Lung (tissue), 12 donors: Measurements from ENCODE around the gene TP53BP1. TPM values are rescaled to one million over a fixed set of nuclear protein-coding genes. Genes with fewer than 3 reads are reported as not detected.

ENCODE experiments used
- ATAC-seq: fragments of 200-7000 bp; cut with Tn5 transposase; one replicate; pipeline ENCODE4 v1.9.1; 2020; ENCODE audit warnings: moderate number of reproducible peaks; ENCODE audit not compliant: insufficient read depth, low FRiP score
- DNase-seq, 3 donors: peaks; one replicate each; pipeline ENCODE4 v3.0.0-alpha.2; 2013 to 2017
- H3K27ac ChIP-seq, 2 donors: one replicate each; pipeline ENCODE4 v1.5.1; 2013; ENCODE audit warnings: mild to moderate bottlenecking in 2 of 2, moderate library complexity in 2 of 2, control low read depth in 1 of 2, inconsistent platforms in 1 of 2, low read depth in 1 of 2, low read length in 1 of 2
- H3K27me3 ChIP-seq, 3 donors: one replicate each; pipeline ENCODE4 v1.5.1; 2013; ENCODE audit warnings: low read length in 2 of 3; ENCODE audit not compliant: control insufficient read depth in 3 of 3, insufficient read depth in 3 of 3
- H3K36me3 ChIP-seq, 4 donors: one replicate each; pipeline ENCODE4 v1.5.1; 2013; ENCODE audit warnings: low read length in 4 of 4, mild to moderate bottlenecking in 1 of 4, moderate library complexity in 1 of 4; ENCODE audit not compliant: control insufficient read depth in 4 of 4, insufficient read depth in 4 of 4
- H3K4me1 ChIP-seq, 5 donors: one replicate each; pipeline ENCODE4 v1.5.1; 2013; ENCODE audit warnings: low read length in 5 of 5, mild to moderate bottlenecking in 2 of 5, moderate library complexity in 1 of 5; ENCODE audit not compliant: control insufficient read depth in 5 of 5, insufficient read depth in 5 of 5
- H3K4me3 ChIP-seq: one replicate; pipeline ENCODE4 v1.5.1; 2013; ENCODE audit warnings: mild to moderate bottlenecking, control low read depth, moderate library complexity
- H3K9ac ChIP-seq, 2 donors: one replicate each; pipeline ENCODE4 v1.5.1; 2013; ENCODE audit warnings: low read length in 2 of 2, control low read depth in 1 of 2; ENCODE audit not compliant: insufficient read depth in 1 of 2
- H3K9me3 ChIP-seq, 4 donors: one replicate each; pipeline ENCODE4 v1.5.1; 2013; ENCODE audit warnings: low read length in 3 of 4, mild to moderate bottlenecking in 1 of 4, moderate library complexity in 1 of 4; ENCODE audit not compliant: control insufficient read depth in 4 of 4, insufficient read depth in 3 of 4
- CTCF ChIP-seq: IDR thresholded peaks from 2 replicates; pipeline ENCODE4 v1.5.1; 2012; ENCODE audit warnings: mild to moderate bottlenecking; ENCODE audit errors: control extremely low read depth, extremely low read depth
- WGBS, 2 donors: extraction: QIAGEN DNeasy Blood & Tissue Kit; methylation state at CpG; one replicate each; pipeline ENCODE4 v1.1.7; 2013; 5-methylcytosine and 5-hydroxymethylcytosine counted together
- polyA plus RNA-seq, 2 donors: library from polyadenylated mRNA; stranded (reverse); fragments of 200-250 nt; gene quantifications; one replicate each; pipeline ENCODE4 v1.2.1, GENCODE V29; 2013
- total RNA-seq, 2 donors: library from RNA; depleted of rRNA in 1 of 2; stranded (reverse); fragments of >200 nt in 1 of 2; gene quantifications; one replicate each; pipeline ENCODE4 v1.2.1, GENCODE V29; 2014 to 2021
- donor health status: control.
- donor health status: control.
- donor health status: Bipolar disorder and iron deficiency.
- donor health status: healthy.
- donor health status: DM: yes; HTN: yes; CAD: no.

TP53BP1 gene
- total and polyA plus RNA-seq, 4 donors: 8.9 to 97.4 (median 23.7) TPM

- H3K9ac ChIP-seq: peak overlapping the region in 1 of 2 donors; percentile 15
- peaks cover 0 to 3% (median 0%) of the 10 kb centered on the region in 4 donors for H3K9me3 ChIP-seq
- H3K4me1 ChIP-seq: peaks cover 4 to 38% (median 5%) of the 10 kb centered on the region in 5 donors
- TF ChIP-seq CTCF: no peak
- no peak overlapping the region for H3K4me3 ChIP-seq
- WGBS, 2 donors: 2 to 4% methylated on average over 14 to 18 of the region's 18 CpGs
- DNase-seq (peak; percentile 69 to 75 (median 70)), ATAC-seq (no peak)
- peaks cover 0 to 20% (median 6%) of the 10 kb centered on the region in 4 donors for H3K36me3 ChIP-seq
- H3K27me3 ChIP-seq: no peaks in the 10 kb centered on the region
- no peak overlapping the region for H3K27ac ChIP-seq
Observed at GRCh38 chr15:43518197-43518761, 25.3 kb upstream of the TP53BP1 start.

GRCh38 chr15:43517354-43518196, 24.6 kb upstream of the TP53BP1 start, which contains the start of gene MAP1A:
Gene MAP1A, plus strand, starts transcription at chr15:43517608. Its CDS starts 3,866 bp downstream, at chr15:43521474.
- Histone ChIP-seq H3K36me3 (peaks cover 0 to 16% (median 4%) of the 10 kb centered on the region in 4 donors), H3K9ac (peak within 1 kb of the TSS in 1 of 2 donors; percentile 46), H3K9me3 (peaks cover 0 to 3% (median 0%) of the 10 kb centered on the region in 4 donors), H3K4me1 (peaks cover 4 to 38% (median 5%) of the 10 kb centered on the region in 5 donors), H3K4me3 (no peak within 1 kb of the TSS), H3K27me3 (no peaks in the 10 kb centered on the region), H3K27ac (no peak within 1 kb of the TSS)
- 1 to 3% methylated on average over 15 of the region's 15 CpGs for WGBS, 2 donors
- TF ChIP-seq CTCF: no peak
- ATAC-seq (no peak), DNase-seq (peak; percentile 87 to 89 (median 89))

GRCh38 chr15:43516801-43517353, 23.9 kb upstream of the TP53BP1 start:
- Histone ChIP-seq H3K4me3 (no peak overlapping the region), H3K9me3 (peaks cover 0 to 2% (median 0%) of the 10 kb centered on the region in 4 donors), H3K27ac (no peak overlapping the region), H3K4me1 (peaks cover 4 to 38% (median 5%) of the 10 kb centered on the region in 5 donors), H3K9ac (peak overlapping the region in 1 of 2 donors; percentile 46), H3K36me3 (peaks cover 0 to 10% (median 4%) of the 10 kb centered on the region in 4 donors), H3K27me3 (no peaks in the 10 kb centered on the region)
- 33 to 38% methylated on average over 4 of the region's 4 CpGs for WGBS, 2 donors
- no peak for TF ChIP-seq CTCF
- peak; percentile 31 to 63 (median 48) for DNase-seq
- ATAC-seq: no peak
